ENCODE results near the gene WWOX. TPM values are rescaled to one million over a fixed set of nuclear protein-coding genes. Genes with fewer than 3 reads are reported as not detected.

WWOX gene
- total and polyA plus RNA-seq, 2 of the 8 experiments (the other 6 are each of a cell fraction or from before 2014, with no cell fraction given), result 5.4 to 16.7 TPM

GRCh38 chr16:78823027-78823426 lies 723.6 kb downstream of the WWOX start:
- Histone ChIP-seq H4K5ac (ENCODE audit: insufficient read length, low read depth, low read length) (no peak overlapping the region), H3K4ac (replicated peaks; ENCODE audit: insufficient read length, low read depth, low read length) (no peak overlapping the region), H2BK120ac (replicated peaks; ENCODE audit: low read depth, low read length) (no peak overlapping the region), H4K91ac (replicated peaks; ENCODE audit: insufficient read length, low read length) (no peak overlapping the region), H3K23me2 (ENCODE audit: low read depth, low read length) (no peaks in the 10 kb centered on the region), H3K56ac (replicated peaks; ENCODE audit: insufficient read length, low read depth, low read length) (no peak overlapping the region), H4K8ac (ENCODE audit: extremely low read depth, insufficient read depth, low read length) (no peak overlapping the region), H2BK12ac (ENCODE audit: low read depth, low read length) (no peak overlapping the region), H3K79me2 (ENCODE audit: control insufficient read depth in 1 of 2, insufficient read depth in 2 of 2, low read length in 2 of 2) (no peaks in the 10 kb centered on the region), H3K79me1 (ENCODE audit: low read depth, low read length) (no peaks in the 10 kb centered on the region), H2AFZ (ENCODE audit: low read length) (no peak overlapping the region), H2BK5ac (ENCODE audit: low read depth, low read length) (no peak overlapping the region), H3K9ac (replicated peaks in 1 of 4; ENCODE audit: extremely low read depth in 1 of 4, low read depth in 3 of 4, low read length in 3 of 4) (no peak overlapping the region), H4K20me1 (replicated peaks in 1 of 2; ENCODE audit: control insufficient read depth in 1 of 2, insufficient read depth in 2 of 2, low read length in 2 of 2) (no peaks in the 10 kb centered on the region), H3K4me2 (ENCODE audit: insufficient read depth in 1 of 2, low read depth in 2 of 2, low read length in 2 of 2) (no peak overlapping the region), H3K27me3 (replicated peaks in 1 of 4; ENCODE audit: control insufficient read depth in 3 of 4, extremely low read depth in 1 of 4, insufficient read depth in 3 of 4, low read length in 3 of 4) (no peaks in the 10 kb centered on the region), H3K36me3 (ENCODE audit: control insufficient read depth in 2 of 4, insufficient read depth in 4 of 4, low read length in 3 of 4) (no peaks in the 10 kb centered on the region), H3K18ac (ENCODE audit: extremely low read depth, low read length) (no peak overlapping the region), H3K9me3 (ENCODE audit: insufficient read depth in 2 of 2, low read depth in 1 of 2, low read length in 1 of 2) (no peaks in the 10 kb centered on the region), H3K23ac (ENCODE audit: insufficient read length) (no peak overlapping the region), H2AK5ac (ENCODE audit: low read depth, low read length) (no peak overlapping the region), H2BK15ac (ENCODE audit: low read length) (no peak overlapping the region), H3K14ac (ENCODE audit: insufficient read length) (no peak overlapping the region), H2BK20ac (ENCODE audit: low read length) (no peak overlapping the region), H3K27ac (ENCODE audit: low read depth, low read length) (no peak overlapping the region), H3K4me3 (ENCODE audit: extremely low read depth in 1 of 4, insufficient read depth in 2 of 4, low read depth in 3 of 4, low read length in 4 of 4) (no peak overlapping the region), H3K4me1 (replicated peaks in 1 of 4; ENCODE audit: control insufficient read depth in 3 of 4, insufficient read depth in 4 of 4, low read length in 3 of 4) (no peaks in the 10 kb centered on the region)
- WGBS, 2 experiments (ENCODE audit: extremely low coverage in 1 of 2, insufficient coverage in 1 of 2, insufficient read length in 1 of 2, insufficient replicate concordance in 2 of 2, low coverage in 1 of 2, low lambda C conversion rate in 2 of 2, missing lambda C conversion rate in 1 of 2), result 78% methylated on average over 6 of the region's 6 CpGs; no CpG with 5 or more reads in 1 of the 2 experiments
- POLR2A ChIA-PET (ENCODE audit: partially characterized antibody), result interaction anchor here (0.6 kb wide), 1 partner anchor 589 kb away, joined by 3 read pairs; no protein-coding TSS in a partner anchor
- CTCF ChIA-PET (ENCODE audit: partially characterized antibody), result interaction anchor here (1.0 kb wide), 1 partner anchor 29 kb away, joined by 3 read pairs; no protein-coding TSS in a partner anchor
- no peak for DNase-seq (ENCODE audit: low read depth in 1 of 2, low spot score in 2 of 2)
- FAIRE-seq, result no peak
- no peak for TF ChIP-seq EP300 (IDR thresholded peaks at IDR 0.05; ENCODE audit: borderline replicate concordance in 1 of 2, low read depth in 2 of 2, low read length in 2 of 2)
- TF ChIP-seq, protein P1, sequence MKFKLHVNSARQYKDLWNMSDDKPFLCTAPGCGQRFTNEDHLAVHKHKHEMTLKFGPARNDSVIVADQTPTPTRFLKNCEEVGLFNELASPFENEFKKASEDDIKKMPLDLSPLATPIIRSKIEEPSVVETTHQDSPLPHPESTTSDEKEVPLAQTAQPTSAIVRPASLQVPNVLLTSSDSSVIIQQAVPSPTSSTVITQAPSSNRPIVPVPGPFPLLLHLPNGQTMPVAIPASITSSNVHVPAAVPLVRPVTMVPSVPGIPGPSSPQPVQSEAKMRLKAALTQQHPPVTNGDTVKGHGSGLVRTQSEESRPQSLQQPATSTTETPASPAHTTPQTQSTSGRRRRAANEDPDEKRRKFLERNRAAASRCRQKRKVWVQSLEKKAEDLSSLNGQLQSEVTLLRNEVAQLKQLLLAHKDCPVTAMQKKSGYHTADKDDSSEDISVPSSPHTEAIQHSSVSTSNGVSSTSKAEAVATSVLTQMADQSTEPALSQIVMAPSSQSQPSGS (IDR thresholded peaks at IDR 0.05; ENCODE audit: low read length), result no peak
- no peak for TF ChIP-seq CHD2 (IDR thresholded peaks at IDR 0.05; ENCODE audit: low read length)
- TF ChIP-seq, protein P2, sequence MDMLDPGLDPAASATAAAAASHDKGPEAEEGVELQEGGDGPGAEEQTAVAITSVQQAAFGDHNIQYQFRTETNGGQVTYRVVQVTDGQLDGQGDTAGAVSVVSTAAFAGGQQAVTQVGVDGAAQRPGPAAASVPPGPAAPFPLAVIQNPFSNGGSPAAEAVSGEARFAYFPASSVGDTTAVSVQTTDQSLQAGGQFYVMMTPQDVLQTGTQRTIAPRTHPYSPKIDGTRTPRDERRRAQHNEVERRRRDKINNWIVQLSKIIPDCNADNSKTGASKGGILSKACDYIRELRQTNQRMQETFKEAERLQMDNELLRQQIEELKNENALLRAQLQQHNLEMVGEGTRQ (IDR thresholded peaks at IDR 0.05; ENCODE audit: low read length), result no peak

All from H1 (cell line).